Suprapubic skin (tissue), 4 donors: ENCODE measurements around the gene PCMTD2. TPM values are rescaled to one million over a fixed set of nuclear protein-coding genes. Genes with fewer than 3 reads are reported as not detected.
A peak's percentile ranks its signal among the peaks of the same experiment; 100 is the strongest.

ENCODE experiments used
- DNase-seq, 2 donors: peaks; one replicate each; pipeline ENCODE4 v3.0.0-alpha.2; 2019; ENCODE audit warnings: low spot score in 2 of 2
- H3K27ac ChIP-seq: fragments of 200-600 bp; sonication (generic); one replicate; pipeline ENCODE4 v1.5.1; 2019
- H3K27me3 ChIP-seq: fragments of 200-600 bp; sonication (generic); one replicate; pipeline ENCODE4 v1.5.1; 2019
- H3K36me3 ChIP-seq: fragments of 200-600 bp; sonication (generic); one replicate; pipeline ENCODE4 v1.5.1; 2019
- H3K4me1 ChIP-seq: fragments of 200-600 bp; sonication (generic); one replicate; pipeline ENCODE4 v1.5.1; 2019
- H3K4me3 ChIP-seq: fragments of 200-600 bp; sonication (generic); one replicate; pipeline ENCODE4 v1.5.1; 2019; ENCODE audit warnings: mild to moderate bottlenecking
- H3K9me3 ChIP-seq: fragments of 200-600 bp; sonication (generic); one replicate; pipeline ENCODE4 v1.5.1; 2019
- CTCF ChIP-seq, 2 donors: fragments of 200-600 bp in 1 of 2; fragments of 450-650 bp in 1 of 2; sonication (generic) in 1 of 2; IDR thresholded peaks; one replicate each; pipeline ENCODE4 v1.5.1; 2016 to 2019; ENCODE audit warnings: antibody characterized with exemption in 2 of 2, mild to moderate bottlenecking in 1 of 2, moderate library complexity in 1 of 2
- EP300 ChIP-seq: sonication (generic); formaldehyde crosslinking; IDR thresholded peaks from one replicate; pipeline ENCODE4 v1.6.1; 2017; ENCODE audit warnings: antibody characterized with exemption
- POLR2A ChIP-seq, 2 donors: fragments of 450-650 bp; IDR thresholded peaks; one replicate each; pipeline ENCODE4 v1.6.1; 2017; ENCODE audit warnings: antibody characterized with exemption in 2 of 2, mild to moderate bottlenecking in 2 of 2, moderate library complexity in 2 of 2
- POLR2AphosphoS5 ChIP-seq, 3 donors: sonication (generic); formaldehyde crosslinking; IDR thresholded peaks; one replicate each; pipeline ENCODE4 v1.6.1; 2017; ENCODE audit warnings: antibody characterized with exemption in 3 of 3
- WGBS: methylation state at CpG from one replicate; pipeline ENCODE4 v1.1.5; 2018; 5-methylcytosine and 5-hydroxymethylcytosine counted together
- total RNA-seq, 4 donors: library from RNA; depleted of rRNA; stranded (reverse); fragments of >200 nt; gene quantifications; one replicate each; pipeline ENCODE4 v1.1.0, GENCODE V29; 2016

The PCMTD2 gene
- total RNA-seq, 4 donors from 2014 or later: 102 to 245 (median 147) TPM

- no peak overlapping the region for H3K27ac ChIP-seq
- no peak for DNase-seq
- H3K36me3 ChIP-seq: peaks cover 7% of the 10 kb centered on the region
- H3K4me3 ChIP-seq: no peak overlapping the region
- no peak for TF ChIP-seq EP300
- TF ChIP-seq CTCF (IDR thresholded peaks at IDR 0.05): no peak
- no peak for TF ChIP-seq POLR2A (IDR thresholded peaks at IDR 0.05)
- TF ChIP-seq POLR2AphosphoS5 (IDR thresholded peaks at IDR 0.05): no peak
- peaks cover 71% of the 10 kb centered on the region for H3K4me1 ChIP-seq
- H3K27me3 ChIP-seq: no peaks in the 10 kb centered on the region
- 76% methylated on average over 9 of the region's 9 CpGs for WGBS
- no peaks in the 10 kb centered on the region for H3K9me3 ChIP-seq
These were observed 2.7 kb downstream of the PCMTD2 start for GRCh38 chr20:64258071-64258823.

DNA sequence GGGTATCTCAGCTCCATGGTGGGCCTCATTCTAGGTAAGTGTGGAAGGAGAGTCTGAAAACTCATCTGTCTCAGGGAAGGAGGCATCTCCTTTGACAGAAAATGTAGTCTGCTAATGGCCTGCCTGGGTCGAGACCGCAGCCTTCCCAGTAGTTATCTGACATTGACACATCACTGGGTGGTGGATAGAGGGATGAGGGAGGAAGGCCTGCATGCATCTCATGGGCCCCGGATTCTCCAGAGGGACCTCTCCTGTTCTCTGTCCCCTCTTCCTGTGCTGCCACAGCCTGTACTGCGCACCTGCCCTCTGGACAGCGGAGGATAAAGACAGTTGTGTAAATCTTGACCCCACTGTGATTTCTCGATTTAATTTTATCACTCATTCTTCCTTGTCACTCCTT lies 4.7 kb downstream of the PCMTD2 start:
- Histone ChIP-seq H3K27me3 (no peaks in the 10 kb centered on the region), H3K36me3 (peaks cover 14% of the 10 kb centered on the region), H3K4me1 (peaks cover 69% of the 10 kb centered on the region), H3K9me3 (no peaks in the 10 kb centered on the region), H3K27ac (no peak overlapping the region), H3K4me3 (no peak overlapping the region)
- TF ChIP-seq POLR2A (IDR thresholded peaks at IDR 0.05) (no peak), POLR2AphosphoS5 (IDR thresholded peaks at IDR 0.05) (no peak), CTCF (IDR thresholded peaks at IDR 0.05) (no peak), EP300 (no peak)
- DNase-seq: no peak
- WGBS: 77% methylated on average over 6 of the region's 6 CpGs

- no peaks in the 10 kb centered on the region for H3K27me3 ChIP-seq
- H3K4me3 ChIP-seq: peak overlapping the region; percentile 16
- peaks cover 19% of the 10 kb centered on the region for H3K36me3 ChIP-seq
- peak overlapping the region; percentile 37 for H3K27ac ChIP-seq
- H3K9me3 ChIP-seq: no peaks in the 10 kb centered on the region
- DNase-seq: peak in 1 of 2 donors; percentile 75
- TF ChIP-seq POLR2AphosphoS5 (IDR thresholded peaks at IDR 0.05): no peak
- no peak for TF ChIP-seq CTCF (IDR thresholded peaks at IDR 0.05)
- no peak for TF ChIP-seq POLR2A (IDR thresholded peaks at IDR 0.05)
- no peak for TF ChIP-seq EP300
- 18% methylated on average over 9 of the region's 9 CpGs for WGBS
- peaks cover 66% of the 10 kb centered on the region for H3K4me1 ChIP-seq
These were observed 5.6 kb downstream of the PCMTD2 start for GRCh38 chr20:64261138-64261537.

- no peak for TF ChIP-seq POLR2AphosphoS5 (IDR thresholded peaks at IDR 0.05)
- TF ChIP-seq EP300: no peak
- TF ChIP-seq CTCF (IDR thresholded peaks at IDR 0.05): no peak
- TF ChIP-seq POLR2A (IDR thresholded peaks at IDR 0.05): no peak
- Histone ChIP-seq H3K27ac (no peak overlapping the region), H3K4me3 (no peak overlapping the region), H3K9me3 (no peaks in the 10 kb centered on the region), H3K36me3 (peaks cover 28% of the 10 kb centered on the region), H3K4me1 (peaks cover 38% of the 10 kb centered on the region), H3K27me3 (no peaks in the 10 kb centered on the region)
- DNase-seq: no peak
- 60% methylated on average over 4 of the region's 4 CpGs for WGBS
These were observed 8.5 kb downstream of the PCMTD2 start for GRCh38 chr20:64264091-64264490.

DNA sequence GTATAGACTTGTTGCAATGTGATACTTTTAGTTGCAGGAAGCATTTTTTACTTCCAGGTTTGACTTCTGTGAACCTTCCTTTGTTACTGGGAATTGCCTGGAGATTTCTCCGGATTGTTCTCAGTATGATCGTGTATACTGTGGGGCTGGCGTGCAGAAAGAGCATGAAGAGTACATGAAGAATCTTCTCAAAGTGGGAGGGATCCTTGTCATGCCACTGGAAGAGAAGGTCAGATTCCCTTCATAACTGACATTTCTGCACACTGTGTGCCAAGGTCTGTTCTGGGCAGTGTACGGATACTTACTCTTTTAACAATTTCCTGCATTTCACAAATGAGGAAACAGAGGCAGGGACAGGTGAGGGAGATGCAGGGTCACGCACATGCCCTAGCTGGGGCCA lies 9.7 kb downstream of the PCMTD2 start:
- H3K4me1 ChIP-seq: peaks cover 29% of the 10 kb centered on the region
- H3K27ac ChIP-seq: no peak overlapping the region
- H3K36me3 ChIP-seq: peaks cover 28% of the 10 kb centered on the region
- H3K27me3 ChIP-seq: no peaks in the 10 kb centered on the region
- no peaks in the 10 kb centered on the region for H3K9me3 ChIP-seq
- no peak for TF ChIP-seq POLR2A (IDR thresholded peaks at IDR 0.05)
- no peak for DNase-seq
- 70% methylated on average over 5 of the region's 5 CpGs for WGBS
- H3K4me3 ChIP-seq: no peak overlapping the region
